GM23338 (cell line): ENCODE measurements around the gene LDHB.
"Not testable (repeated sequence)": the region's sequence is repeated elsewhere in the genome, so short reads cannot be mapped to it uniquely, and the experiment has no call there.

Experiments used
- CREB1 ChIP-seq: fragments of 250-450 bp; sonication (Bioruptor Pico); IDR thresholded peaks from 2 replicates; pipeline ENCODE4 v1.5.0; 2020; ENCODE audit warnings: low read depth, mild to moderate bottlenecking, moderate library complexity
- CTCF ChIP-seq, 2 experiments: fragments of 200-600 bp in 1 of 2; sonication (generic) in 1 of 2; conservative IDR thresholded peaks; 2 replicates each; pipeline versions ENCODE4 v1.5.1 to v1.6.1; 2016 to 2017; ENCODE audit warnings: antibody characterized with exemption in 2 of 2, low read depth in 2 of 2, mild to moderate bottlenecking in 2 of 2, moderate library complexity in 1 of 2
- EZH2 ChIP-seq: fragments of 200-600 bp; sonication (generic); IDR thresholded peaks from one replicate; pipeline ENCODE4 v1.8.0; 2017; ENCODE audit warnings: antibody characterized with exemption, mild to moderate bottlenecking, low read depth; ENCODE audit not compliant: unreplicated experiment
- JUNB ChIP-seq: IDR thresholded peaks from one replicate; pipeline ENCODE4 v1.6.1; 2016; ENCODE audit warnings: antibody characterized with exemption; ENCODE audit not compliant: unreplicated experiment
- POLR2AphosphoS5 ChIP-seq: IDR thresholded peaks from 2 replicates; pipeline ENCODE4 v1.6.1; 2016; ENCODE audit warnings: antibody characterized with exemption, low read depth
- STAT1 ChIP-seq: IDR thresholded peaks from one replicate; pipeline ENCODE4 v1.6.1; 2016; ENCODE audit warnings: antibody characterized with exemption; ENCODE audit not compliant: unreplicated experiment
- ZNF114 ChIP-seq: fragments of 250-450 bp; sonication (Bioruptor Pico); IDR thresholded peaks from 2 replicates; pipeline ENCODE4 v1.5.0; 2020; ENCODE audit warnings: mild to moderate bottlenecking, moderate library complexity
- ZNF331 ChIP-seq: fragments of 250-450 bp; sonication (Bioruptor Pico); IDR thresholded peaks from 2 replicates; pipeline ENCODE4 v1.5.0; 2020; ENCODE audit warnings: low read depth, mild to moderate bottlenecking, moderate library complexity
- ZNF462 ChIP-seq: fragments of 250-450 bp; sonication (Bioruptor Pico); IDR thresholded peaks from 2 replicates; pipeline ENCODE4 v1.5.0; 2020; ENCODE audit warnings: mild to moderate bottlenecking, moderate library complexity
- TF ChIP-seq, protein P1 (sequence below): IDR thresholded peaks from one replicate; pipeline ENCODE4 v1.6.1; 2018; ENCODE audit warnings: antibody characterized with exemption; ENCODE audit not compliant: unreplicated experiment

DNA sequence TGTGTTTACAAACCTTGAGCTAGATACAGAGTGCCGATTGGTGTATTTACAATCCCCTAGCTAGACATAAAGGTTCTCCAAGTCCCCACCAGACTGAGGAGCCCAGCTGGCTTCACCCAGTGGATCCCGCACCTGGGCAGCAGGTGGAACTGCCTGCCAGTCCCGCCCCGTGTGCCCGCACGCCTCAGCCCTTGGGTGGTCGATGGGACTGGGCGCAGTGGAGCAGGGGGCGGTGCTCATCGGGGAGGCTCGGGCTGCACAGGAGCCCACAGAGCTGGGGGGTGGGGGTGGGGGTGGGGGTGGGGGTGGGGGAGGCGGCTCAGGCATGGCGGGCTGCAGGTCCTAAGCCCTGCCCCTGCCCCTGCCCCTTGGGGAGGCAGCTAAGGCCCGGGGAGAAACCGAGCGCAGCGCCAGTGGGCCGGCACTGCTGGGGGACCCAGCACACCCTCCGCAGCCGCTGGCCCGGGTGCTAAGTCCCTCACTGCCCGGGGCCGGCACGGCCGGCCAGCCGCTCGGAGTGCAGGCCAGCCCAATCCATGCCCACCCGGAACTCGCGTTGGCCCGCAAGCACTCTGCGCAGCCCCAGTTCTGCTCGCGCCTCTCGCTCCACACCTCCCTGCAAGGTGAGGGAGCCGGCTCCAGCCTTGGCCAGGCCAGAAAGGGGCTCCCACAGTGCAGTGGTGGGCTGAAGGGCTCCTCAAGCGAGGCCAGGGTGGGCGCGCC, 16.3 kb upstream of the LDHB start:
- TF ChIP-seq EZH2; POLR2AphosphoS5; STAT1; CTCF (conservative IDR thresholded peaks at IDR 0.05; ENCODE audit: low read depth in 2 of 2); ZNF114; CREB1 (CRISPR knock-in tag); ZNF331; ZNF462 (CRISPR knock-in tag); JUNB: not testable (repeated sequence)
- TF ChIP-seq, protein P1, sequence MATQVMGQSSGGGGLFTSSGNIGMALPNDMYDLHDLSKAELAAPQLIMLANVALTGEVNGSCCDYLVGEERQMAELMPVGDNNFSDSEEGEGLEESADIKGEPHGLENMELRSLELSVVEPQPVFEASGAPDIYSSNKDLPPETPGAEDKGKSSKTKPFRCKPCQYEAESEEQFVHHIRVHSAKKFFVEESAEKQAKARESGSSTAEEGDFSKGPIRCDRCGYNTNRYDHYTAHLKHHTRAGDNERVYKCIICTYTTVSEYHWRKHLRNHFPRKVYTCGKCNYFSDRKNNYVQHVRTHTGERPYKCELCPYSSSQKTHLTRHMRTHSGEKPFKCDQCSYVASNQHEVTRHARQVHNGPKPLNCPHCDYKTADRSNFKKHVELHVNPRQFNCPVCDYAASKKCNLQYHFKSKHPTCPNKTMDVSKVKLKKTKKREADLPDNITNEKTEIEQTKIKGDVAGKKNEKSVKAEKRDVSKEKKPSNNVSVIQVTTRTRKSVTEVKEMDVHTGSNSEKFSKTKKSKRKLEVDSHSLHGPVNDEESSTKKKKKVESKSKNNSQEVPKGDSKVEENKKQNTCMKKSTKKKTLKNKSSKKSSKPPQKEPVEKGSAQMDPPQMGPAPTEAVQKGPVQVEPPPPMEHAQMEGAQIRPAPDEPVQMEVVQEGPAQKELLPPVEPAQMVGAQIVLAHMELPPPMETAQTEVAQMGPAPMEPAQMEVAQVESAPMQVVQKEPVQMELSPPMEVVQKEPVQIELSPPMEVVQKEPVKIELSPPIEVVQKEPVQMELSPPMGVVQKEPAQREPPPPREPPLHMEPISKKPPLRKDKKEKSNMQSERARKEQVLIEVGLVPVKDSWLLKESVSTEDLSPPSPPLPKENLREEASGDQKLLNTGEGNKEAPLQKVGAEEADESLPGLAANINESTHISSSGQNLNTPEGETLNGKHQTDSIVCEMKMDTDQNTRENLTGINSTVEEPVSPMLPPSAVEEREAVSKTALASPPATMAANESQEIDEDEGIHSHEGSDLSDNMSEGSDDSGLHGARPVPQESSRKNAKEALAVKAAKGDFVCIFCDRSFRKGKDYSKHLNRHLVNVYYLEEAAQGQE = not testable (repeated sequence)
